Dendritic cell treated with granulocyte-macrophage colony-stimulating factor and Interleukin-4, amounts not matched to agents 40 ng/mL and 50 ng/mL, for 4 days (primary cell): Measurements from ENCODE around the gene ABCG8.

Experiments used
- H3K27ac Mint-ChIP-seq: one replicate; pipeline ENCODE4 v1.8.0; 2022; ENCODE audit warnings: mild to moderate bottlenecking, mixed read lengths
- H3K27me3 Mint-ChIP-seq: one replicate; pipeline ENCODE4 v1.8.0; 2022; ENCODE audit warnings: mild to moderate bottlenecking, mixed read lengths
- H3K36me3 Mint-ChIP-seq: one replicate; pipeline ENCODE4 v1.8.0; 2022; ENCODE audit warnings: low read depth, mixed read lengths
- H3K4me1 Mint-ChIP-seq: one replicate; pipeline ENCODE4 v1.8.0; 2022; ENCODE audit warnings: low read depth, mixed read lengths
- H3K4me3 Mint-ChIP-seq: one replicate; pipeline ENCODE4 v1.8.0; 2022; ENCODE audit warnings: mild to moderate bottlenecking, moderate library complexity, mixed read lengths
- H3K9me3 Mint-ChIP-seq: one replicate; pipeline ENCODE4 v1.8.0; 2022; ENCODE audit warnings: mixed read lengths
- intact Hi-C: fragments of 100-400 bp; cut with micrococcal nuclease; formaldehyde crosslinking; loops from one replicate; pipeline ENCODE4 v1.15.0; 2022

Gene ABCG8

GRCh38 chr2:43855292-43855691 is 16.5 kb downstream of the ABCG8 start:
- Mint-ChIP-seq H3K27ac (no peak overlapping the region), H3K4me1 (no peaks in the 10 kb centered on the region), H3K9me3 (peaks cover 6% of the 10 kb centered on the region), H3K4me3 (no peak overlapping the region), H3K27me3 (peaks cover 23% of the 10 kb centered on the region), H3K36me3 (no peaks in the 10 kb centered on the region)
- intact Hi-C loops = no loop called here

- intact Hi-C loops = no loop called here
- Mint-ChIP-seq H3K9me3 (no peaks in the 10 kb centered on the region), H3K27ac (no peak overlapping the region), H3K36me3 (no peaks in the 10 kb centered on the region), H3K4me1 (no peaks in the 10 kb centered on the region), H3K27me3 (peaks cover 27% of the 10 kb centered on the region), H3K4me3 (no peak overlapping the region)
Measured at GRCh38 chr2:43872151-43872550, 33.4 kb downstream of the ABCG8 start.

- H3K4me3 Mint-ChIP-seq = no peak overlapping the region
- no peaks in the 10 kb centered on the region for H3K9me3 Mint-ChIP-seq
- no peaks in the 10 kb centered on the region for H3K36me3 Mint-ChIP-seq
- intact Hi-C loops = no loop called here
- H3K27ac Mint-ChIP-seq = no peak overlapping the region
- peaks cover 4% of the 10 kb centered on the region for H3K4me1 Mint-ChIP-seq
- H3K27me3 Mint-ChIP-seq = peaks cover 12% of the 10 kb centered on the region
Measured at GRCh38 chr2:43874776-43875451, 36.1 kb downstream of the ABCG8 start.

GRCh38 chr2:43877782-43878464 is 39.2 kb downstream of the ABCG8 start:
- H3K27ac Mint-ChIP-seq = no peak overlapping the region
- H3K36me3 Mint-ChIP-seq = no peaks in the 10 kb centered on the region
- H3K4me1 Mint-ChIP-seq = peaks cover 4% of the 10 kb centered on the region
- H3K9me3 Mint-ChIP-seq = no peaks in the 10 kb centered on the region
- no peak overlapping the region for H3K4me3 Mint-ChIP-seq
- intact Hi-C loops = no loop called here
- H3K27me3 Mint-ChIP-seq = peaks cover 7% of the 10 kb centered on the region

GRCh38 chr2:43879261-43879660 is 40.5 kb downstream of the ABCG8 start:
- no peaks in the 10 kb centered on the region for H3K9me3 Mint-ChIP-seq
- peaks cover 5% of the 10 kb centered on the region for H3K27me3 Mint-ChIP-seq
- intact Hi-C loops = no loop called here
- no peaks in the 10 kb centered on the region for H3K36me3 Mint-ChIP-seq
- H3K4me1 Mint-ChIP-seq = peaks cover 4% of the 10 kb centered on the region
- no peak overlapping the region for H3K27ac Mint-ChIP-seq
- no peak overlapping the region for H3K4me3 Mint-ChIP-seq

- H3K4me3 Mint-ChIP-seq = no peak overlapping the region
- no peak overlapping the region for H3K27ac Mint-ChIP-seq
- H3K4me1 Mint-ChIP-seq = peaks cover 4% of the 10 kb centered on the region
- no peaks in the 10 kb centered on the region for H3K9me3 Mint-ChIP-seq
- peaks cover 4% of the 10 kb centered on the region for H3K36me3 Mint-ChIP-seq
- intact Hi-C loops = no loop called here
- H3K27me3 Mint-ChIP-seq = peaks cover 5% of the 10 kb centered on the region
Measured at GRCh38 chr2:43880471-43880870, 41.7 kb downstream of the ABCG8 start.

- H3K27me3 Mint-ChIP-seq = peaks cover 5% of the 10 kb centered on the region
- no peaks in the 10 kb centered on the region for H3K9me3 Mint-ChIP-seq
- intact Hi-C loops = no loop called here
- H3K4me1 Mint-ChIP-seq = peaks cover 4% of the 10 kb centered on the region
- peaks cover 9% of the 10 kb centered on the region for H3K36me3 Mint-ChIP-seq
- H3K27ac Mint-ChIP-seq = no peak overlapping the region
- H3K4me3 Mint-ChIP-seq = no peak overlapping the region
Measured at GRCh38 chr2:43880952-43881351, 42.2 kb downstream of the ABCG8 start.

GRCh38 chr2:43882312-43882711 is 43.5 kb downstream of the ABCG8 start:
- intact Hi-C loops = no loop called here
- H3K4me3 Mint-ChIP-seq = no peak overlapping the region
- peaks cover 4% of the 10 kb centered on the region for H3K4me1 Mint-ChIP-seq
- peaks cover 5% of the 10 kb centered on the region for H3K27me3 Mint-ChIP-seq
- no peaks in the 10 kb centered on the region for H3K9me3 Mint-ChIP-seq
- H3K36me3 Mint-ChIP-seq = peaks cover 20% of the 10 kb centered on the region
- no peak overlapping the region for H3K27ac Mint-ChIP-seq

GRCh38 chr2:43884689-43885088 is 45.9 kb downstream of the ABCG8 start:
- Mint-ChIP-seq H3K9me3 (no peaks in the 10 kb centered on the region), H3K4me3 (no peak overlapping the region), H3K36me3 (peaks cover 43% of the 10 kb centered on the region), H3K27ac (no peak overlapping the region), H3K27me3 (peaks cover 2% of the 10 kb centered on the region), H3K4me1 (no peaks in the 10 kb centered on the region)
- intact Hi-C loops = no loop called here

- intact Hi-C loops = no loop called here
- Mint-ChIP-seq H3K4me1 (no peaks in the 10 kb centered on the region), H3K9me3 (no peaks in the 10 kb centered on the region), H3K36me3 (peaks cover 48% of the 10 kb centered on the region), H3K27ac (no peak overlapping the region), H3K27me3 (peaks cover 2% of the 10 kb centered on the region), H3K4me3 (no peak overlapping the region)
Measured at GRCh38 chr2:43885132-43885632, 46.4 kb downstream of the ABCG8 start.

GRCh38 chr2:43887176-43887575 is 48.4 kb downstream of the ABCG8 start:
- H3K9me3 Mint-ChIP-seq = no peaks in the 10 kb centered on the region
- intact Hi-C loops = no loop called here
- no peaks in the 10 kb centered on the region for H3K4me1 Mint-ChIP-seq
- H3K36me3 Mint-ChIP-seq = peaks cover 68% of the 10 kb centered on the region
- no peak overlapping the region for H3K4me3 Mint-ChIP-seq
- H3K27me3 Mint-ChIP-seq = no peaks in the 10 kb centered on the region
- H3K27ac Mint-ChIP-seq = no peak overlapping the region

- Mint-ChIP-seq H3K27me3 (no peaks in the 10 kb centered on the region), H3K27ac (no peak overlapping the region), H3K4me3 (no peak overlapping the region), H3K4me1 (no peaks in the 10 kb centered on the region), H3K36me3 (peaks cover 88% of the 10 kb centered on the region), H3K9me3 (no peaks in the 10 kb centered on the region)
- intact Hi-C loops = no loop called here
Measured at GRCh38 chr2:43889416-43889815, 50.6 kb downstream of the ABCG8 start.

GRCh38 chr2:43890855-43891254 is 52.1 kb downstream of the ABCG8 start:
- H3K9me3 Mint-ChIP-seq = no peaks in the 10 kb centered on the region
- intact Hi-C loops = no loop called here
- no peak overlapping the region for H3K27ac Mint-ChIP-seq
- H3K4me3 Mint-ChIP-seq = no peak overlapping the region
- H3K27me3 Mint-ChIP-seq = no peaks in the 10 kb centered on the region
- H3K4me1 Mint-ChIP-seq = no peaks in the 10 kb centered on the region
- peaks cover 90% of the 10 kb centered on the region for H3K36me3 Mint-ChIP-seq

GRCh38 chr2:43894743-43895142 is 56.0 kb downstream of the ABCG8 start:
- Mint-ChIP-seq H3K27ac (no peak overlapping the region), H3K27me3 (no peaks in the 10 kb centered on the region), H3K4me1 (no peaks in the 10 kb centered on the region), H3K36me3 (peaks cover 90% of the 10 kb centered on the region), H3K9me3 (no peaks in the 10 kb centered on the region), H3K4me3 (no peak overlapping the region)
- intact Hi-C loops = no loop called here
